ENCODE data around the gene PAXIP1.

- TF ChIP-seq CTCF (IDR thresholded peaks at IDR 0.05; ENCODE audit: low read length), result no peak
- no peak for TF ChIP-seq EZH2phosphoT487 (IDR thresholded peaks at IDR 0.05; ENCODE audit: low read length)
- no peak for TF ChIP-seq EZH2 (optimal IDR thresholded peaks at IDR 0.05; ENCODE audit: low read depth, low read length)
Measured at GRCh38 chr7:154905146-154905545, 97.8 kb downstream of the PAXIP1 start.

Measured in MM.1S (cell line).